KMS-11 (cell line): ENCODE data around the gene SERP2.

Source experiments
- H2AFZ ChIP-seq: fragments of 200-600 bp; sonication (generic); 2 replicates; pipeline ENCODE4 v1.6.1; 2016; ENCODE audit warnings: antibody characterized with exemption, mixed run types, low read depth
- H3K27ac ChIP-seq: fragments of 200-600 bp; sonication (generic); 2 replicates; pipeline ENCODE4 v1.6.1; 2016; ENCODE audit warnings: mild to moderate bottlenecking, mixed run types
- H3K27me3 ChIP-seq: fragments of 200-600 bp; sonication (generic); 2 replicates; pipeline ENCODE4 v1.6.1; 2017; ENCODE audit warnings: mild to moderate bottlenecking, low read depth, mixed run types, moderate library complexity; ENCODE audit not compliant: insufficient read depth
- H3K36me3 ChIP-seq: fragments of 200-600 bp; sonication (generic); 2 replicates; pipeline ENCODE4 v1.6.1; 2017; ENCODE audit warnings: mild to moderate bottlenecking, mixed run types; ENCODE audit not compliant: insufficient read depth
- H3K4me1 ChIP-seq: fragments of 200-600 bp; sonication (generic); 2 replicates; pipeline ENCODE4 v1.6.1; 2016; ENCODE audit warnings: mild to moderate bottlenecking, low read depth, mixed run types; ENCODE audit not compliant: poor library complexity, severe bottlenecking
- H3K4me2 ChIP-seq: fragments of 200-600 bp; sonication (generic); 2 replicates; pipeline ENCODE4 v1.7.0; 2016; ENCODE audit warnings: mild to moderate bottlenecking, mixed run types
- H3K4me3 ChIP-seq: fragments of 200-600 bp; sonication (generic); IDR thresholded peaks from 2 replicates; pipeline ENCODE4 v1.6.1; 2017; ENCODE audit warnings: low read depth, low read length, mixed read lengths; ENCODE audit not compliant: insufficient read depth
- H3K79me2 ChIP-seq: fragments of 200-600 bp; sonication (generic); 2 replicates; pipeline ENCODE4 v1.6.1; 2016; ENCODE audit warnings: low read depth, mixed run types; ENCODE audit not compliant: insufficient read depth
- H3K9ac ChIP-seq: fragments of 200-600 bp; sonication (generic); 2 replicates; pipeline ENCODE4 v1.6.1; 2016; ENCODE audit warnings: mild to moderate bottlenecking, mixed run types
- H4K20me1 ChIP-seq: fragments of 200-600 bp; sonication (generic); 2 replicates; pipeline ENCODE4 v1.6.1; 2016; ENCODE audit warnings: mild to moderate bottlenecking, mixed run types; ENCODE audit not compliant: insufficient read depth
- CTCF ChIP-seq: fragments of 200-600 bp; sonication (generic); conservative IDR thresholded peaks from 2 replicates; pipeline ENCODE4 v1.6.1; 2017; ENCODE audit warnings: low read depth, mild to moderate bottlenecking, antibody characterized with exemption, low read length, moderate library complexity, mixed read lengths

Gene SERP2

GRCh38 chr13:44331912-44332851, 41.4 kb upstream of the SERP2 start:
- Histone ChIP-seq H3K4me1 (no peaks in the 10 kb centered on the region), H4K20me1 (no peaks in the 10 kb centered on the region), H3K4me3 (no peak overlapping the region), H3K36me3 (no peaks in the 10 kb centered on the region), H3K9ac (no peak overlapping the region), H3K79me2 (no peaks in the 10 kb centered on the region), H2AFZ (no peak overlapping the region), H3K27me3 (no peaks in the 10 kb centered on the region), H3K27ac (no peak overlapping the region), H3K4me2 (no peak overlapping the region)
- no peak for TF ChIP-seq CTCF

- Histone ChIP-seq H3K27ac (no peak overlapping the region), H3K79me2 (no peaks in the 10 kb centered on the region)
Measured at GRCh38 chr13:44333950-44334655, 39.5 kb upstream of the SERP2 start.

GRCh38 chr13:44334751-44335150, 38.9 kb upstream of the SERP2 start:
- Histone ChIP-seq H3K79me2 (no peaks in the 10 kb centered on the region), H3K4me3 (no peak overlapping the region), H3K27me3 (no peaks in the 10 kb centered on the region), H2AFZ (no peak overlapping the region), H3K9ac (no peak overlapping the region), H4K20me1 (no peaks in the 10 kb centered on the region), H3K27ac (no peak overlapping the region), H3K4me2 (no peak overlapping the region), H3K4me1 (no peaks in the 10 kb centered on the region), H3K36me3 (no peaks in the 10 kb centered on the region)
- TF ChIP-seq CTCF: no peak

More at GRCh38 chr13:44333950-44334655, 39.5 kb upstream of the SERP2 start:
- no peak for TF ChIP-seq CTCF
- H3K4me1 ChIP-seq: no peaks in the 10 kb centered on the region
- H3K27me3 ChIP-seq: no peaks in the 10 kb centered on the region
- H3K36me3 ChIP-seq: no peaks in the 10 kb centered on the region
- H3K4me2 ChIP-seq: no peak overlapping the region
- H4K20me1 ChIP-seq: no peaks in the 10 kb centered on the region
- H3K9ac ChIP-seq: no peak overlapping the region
- no peak overlapping the region for H2AFZ ChIP-seq
- H3K4me3 ChIP-seq: no peak overlapping the region

- H3K4me2 ChIP-seq: no peak overlapping the region
- no peak overlapping the region for H3K4me3 ChIP-seq
- H3K27ac ChIP-seq: no peak overlapping the region
- H3K27me3 ChIP-seq: no peaks in the 10 kb centered on the region
- no peaks in the 10 kb centered on the region for H3K4me1 ChIP-seq
- H3K9ac ChIP-seq: no peak overlapping the region
- no peaks in the 10 kb centered on the region for H4K20me1 ChIP-seq
- no peak for TF ChIP-seq CTCF
- H3K79me2 ChIP-seq: no peaks in the 10 kb centered on the region
- H3K36me3 ChIP-seq: no peaks in the 10 kb centered on the region
- no peak overlapping the region for H2AFZ ChIP-seq
Measured at GRCh38 chr13:44336934-44337333, 36.7 kb upstream of the SERP2 start.
